OCI-LY1 (cell line): ENCODE data around the gene UBQLN4.

Experiments used
- H2AFZ ChIP-seq: fragments of 200-600 bp; sonication (generic), shearing (Covaris generic); 2 replicates; pipeline ENCODE4 v1.6.0; 2014; ENCODE audit warnings: antibody characterized with exemption, mild to moderate bottlenecking, low read length
- H3F3A ChIP-seq: fragments of 200-600 bp; sonication (generic), shearing (Covaris generic); 2 replicates; pipeline ENCODE4 v1.6.0; 2014; ENCODE audit warnings: mild to moderate bottlenecking, antibody characterized with exemption, low read length, moderate library complexity; ENCODE audit not compliant: insufficient read depth
- H3K27ac ChIP-seq: fragments of 200-600 bp; sonication (generic); 2 replicates; pipeline ENCODE4 v1.5.1; 2014; ENCODE audit warnings: low read length, mixed run types, mild to moderate bottlenecking, low read depth; ENCODE audit not compliant: poor library complexity, severe bottlenecking
- H3K27me3 ChIP-seq: fragments of 200-600 bp; sonication (generic); 2 replicates; pipeline ENCODE4 v1.6.0; 2014; ENCODE audit warnings: antibody characterized with exemption, mild to moderate bottlenecking, low read length, moderate library complexity; ENCODE audit not compliant: insufficient read depth
- H3K36me3 ChIP-seq: fragments of 200-600 bp; sonication (generic); 2 replicates; pipeline ENCODE4 v1.6.1; 2014; ENCODE audit warnings: mild to moderate bottlenecking, antibody characterized with exemption, low read length, moderate library complexity, mixed read lengths; ENCODE audit not compliant: insufficient read depth
- H3K4me1 ChIP-seq: fragments of 200-600 bp; sonication (generic); 2 replicates; pipeline ENCODE4 v1.5.1; 2014; ENCODE audit warnings: mild to moderate bottlenecking, low read length, moderate library complexity; ENCODE audit not compliant: insufficient read depth, severe bottlenecking
- H3K4me2 ChIP-seq: fragments of 200-600 bp; sonication (generic), shearing (Covaris generic); 2 replicates; pipeline ENCODE4 v1.6.1; 2014; ENCODE audit warnings: low read length
- H3K4me3 ChIP-seq: fragments of 200-600 bp; sonication (generic); 2 replicates; pipeline ENCODE4 v1.5.1; 2014; ENCODE audit warnings: low read length, low read depth, mild to moderate bottlenecking, mixed read lengths; ENCODE audit not compliant: poor library complexity, severe bottlenecking
- H3K79me2 ChIP-seq: fragments of 200-600 bp; shearing (Covaris generic); 2 replicates; pipeline ENCODE4 v1.6.1; 2016; ENCODE audit warnings: mixed run types, low read length, mixed read lengths; ENCODE audit not compliant: insufficient read depth
- H3K9ac ChIP-seq: fragments of 200-600 bp; sonication (generic), shearing (Covaris generic); 2 replicates; pipeline ENCODE4 v1.6.1; 2014; ENCODE audit warnings: mild to moderate bottlenecking, low read length, mixed read lengths
- H3K9me2 ChIP-seq: fragments of 200-600 bp; sonication (generic), shearing (Covaris generic); 2 replicates; pipeline ENCODE4 v1.6.1; 2014; ENCODE audit warnings: low read depth, mild to moderate bottlenecking, low read length, mixed read lengths
- H3K9me3 ChIP-seq: fragments of 200-600 bp; shearing (Covaris generic); 2 replicates; pipeline ENCODE4 v1.6.1; 2014; ENCODE audit warnings: low read length, mixed read lengths
- H4K20me1 ChIP-seq: fragments of 200-600 bp; sonication (generic), shearing (Covaris generic); 2 replicates; pipeline ENCODE4 v1.6.0; 2016; ENCODE audit warnings: mild to moderate bottlenecking, low read length; ENCODE audit not compliant: insufficient read depth
- CTCF ChIP-seq: fragments of 200-600 bp; sonication (generic), shearing (Covaris generic); IDR thresholded peaks from 2 replicates; pipeline ENCODE4 v1.5.1; 2017; ENCODE audit warnings: mild to moderate bottlenecking, antibody characterized with exemption, low read length, moderate library complexity, mixed read lengths
- EZH2 ChIP-seq: fragments of 200-600 bp; sonication (generic), shearing (Covaris generic); IDR thresholded peaks from 2 replicates; pipeline ENCODE4 v1.8.0; 2017; ENCODE audit warnings: borderline replicate concordance, mixed run types, mild to moderate bottlenecking, antibody characterized with exemption, low read length, moderate library complexity, mixed read lengths

UBQLN4 gene

GRCh38 chr1:156063997-156064285 is 10.3 kb upstream of the UBQLN4 start:
- Histone ChIP-seq H3F3A (no peaks in the 10 kb centered on the region), H3K4me3 (no peak overlapping the region), H3K27ac (no peak overlapping the region)

GRCh38 chr1:156062189-156062588 is 8.6 kb upstream of the UBQLN4 start:
- Histone ChIP-seq H3K4me1 (peaks cover 13% of the 10 kb centered on the region), H3K9me3 (no peaks in the 10 kb centered on the region), H2AFZ (no peak overlapping the region), H4K20me1 (no peaks in the 10 kb centered on the region), H3K27me3 (no peaks in the 10 kb centered on the region), H3K4me3 (peak overlapping the region; percentile 61), H3K79me2 (no peaks in the 10 kb centered on the region), H3F3A (no peaks in the 10 kb centered on the region), H3K36me3 (0 out of 2 replicates have a peak, but pooled peaks cover 6% of the 10 kb centered on the region), H3K9me2 (no peaks in the 10 kb centered on the region), H3K4me2 (peak overlapping the region; percentile 70; the same call in 1 of the 2 replicates), H3K9ac (no peak overlapping the region; the same call in 1 of the 2 replicates), H3K27ac (no peak overlapping the region)
- TF ChIP-seq CTCF (no peak), EZH2 (no peak)

More at GRCh38 chr1:156063997-156064285, 10.3 kb upstream of the UBQLN4 start:
- Histone ChIP-seq H3K9ac (no peak overlapping the region), H3K36me3 (no peaks in the 10 kb centered on the region), H2AFZ (no peak overlapping the region), H4K20me1 (no peaks in the 10 kb centered on the region), H3K4me1 (peaks cover 13% of the 10 kb centered on the region), H3K79me2 (no peaks in the 10 kb centered on the region), H3K4me2 (no peak overlapping the region), H3K9me3 (no peaks in the 10 kb centered on the region), H3K27me3 (no peaks in the 10 kb centered on the region), H3K9me2 (no peaks in the 10 kb centered on the region)
- no peak for TF ChIP-seq CTCF
- no peak for TF ChIP-seq EZH2

GRCh38 chr1:156060937-156061636 is 7.5 kb upstream of the UBQLN4 start, which contains the start of gene RAB25:
Gene RAB25 (plus strand): TSS chr1:156061160. CDS start chr1:156061401, 241 bp downstream.
- no peaks in the 10 kb centered on the region for H3K9me2 ChIP-seq
- peaks cover 13% of the 10 kb centered on the region for H3K4me1 ChIP-seq
- H3K4me3 ChIP-seq = peak within 1 kb of the TSS; percentile 61
- no peaks in the 10 kb centered on the region for H3K27me3 ChIP-seq
- H2AFZ ChIP-seq = no peak within 1 kb of the TSS
- TF ChIP-seq EZH2 = no peak
- TF ChIP-seq CTCF = no peak
- no peaks in the 10 kb centered on the region for H4K20me1 ChIP-seq
- H3K4me2 ChIP-seq = peak within 1 kb of the TSS; percentile 70
- no peak within 1 kb of the TSS for H3K27ac ChIP-seq
- H3K9me3 ChIP-seq = no peaks in the 10 kb centered on the region
- H3F3A ChIP-seq = no peaks in the 10 kb centered on the region
- 0 out of 2 replicates have a peak, but pooled peaks cover 6% of the 10 kb centered on the region for H3K36me3 ChIP-seq
- no peaks in the 10 kb centered on the region for H3K79me2 ChIP-seq
- H3K9ac ChIP-seq = peak within 1 kb of the TSS; percentile 56
